ENCODE data around the gene UGT1A7.

UGT1A7 gene

DNA sequence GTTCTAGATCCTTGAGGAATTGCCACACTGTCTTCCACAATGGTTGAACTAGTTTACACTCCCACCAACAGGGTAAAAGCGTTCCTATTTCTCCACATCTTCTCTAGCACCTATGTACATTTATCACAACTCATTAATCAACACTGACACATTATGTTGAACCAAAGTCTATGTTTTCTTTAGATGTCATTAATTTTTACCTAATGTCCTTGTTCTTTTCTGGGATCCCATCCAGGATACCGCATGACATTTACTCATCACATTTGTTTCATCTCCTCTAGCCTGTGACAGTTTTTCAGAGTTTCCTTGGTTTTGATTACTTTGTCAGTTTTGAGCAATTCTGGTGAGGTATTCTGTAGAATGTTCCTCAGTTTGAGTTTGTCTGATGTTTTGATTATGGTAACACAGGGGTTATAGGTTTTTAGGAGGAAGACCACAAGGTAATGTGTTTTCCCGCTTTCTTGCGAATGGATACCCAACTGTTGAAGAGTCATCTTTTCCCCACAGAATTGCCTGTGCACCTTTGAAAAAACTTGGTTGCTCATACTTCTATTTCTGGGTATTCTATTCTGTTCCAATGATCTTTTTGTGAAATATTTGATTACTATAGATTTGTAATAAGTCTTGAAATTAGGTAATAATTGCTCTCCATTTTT lies 13.0 kb upstream of the UGT1A7 start:
- H3K4me1 Mint-ChIP-seq, result no peaks in the 10 kb centered on the region
- peaks cover 6% of the 10 kb centered on the region for H3K27me3 Mint-ChIP-seq (ENCODE audit: low read depth)
- peaks cover 10% of the 10 kb centered on the region for H3K9me3 Mint-ChIP-seq
- no peak overlapping the region for H3K27ac Mint-ChIP-seq
- no peaks in the 10 kb centered on the region for H3K36me3 Mint-ChIP-seq (ENCODE audit: low read depth)
- H3K4me3 Mint-ChIP-seq, result no peak overlapping the region
- TF ChIP-seq, protein P1, sequence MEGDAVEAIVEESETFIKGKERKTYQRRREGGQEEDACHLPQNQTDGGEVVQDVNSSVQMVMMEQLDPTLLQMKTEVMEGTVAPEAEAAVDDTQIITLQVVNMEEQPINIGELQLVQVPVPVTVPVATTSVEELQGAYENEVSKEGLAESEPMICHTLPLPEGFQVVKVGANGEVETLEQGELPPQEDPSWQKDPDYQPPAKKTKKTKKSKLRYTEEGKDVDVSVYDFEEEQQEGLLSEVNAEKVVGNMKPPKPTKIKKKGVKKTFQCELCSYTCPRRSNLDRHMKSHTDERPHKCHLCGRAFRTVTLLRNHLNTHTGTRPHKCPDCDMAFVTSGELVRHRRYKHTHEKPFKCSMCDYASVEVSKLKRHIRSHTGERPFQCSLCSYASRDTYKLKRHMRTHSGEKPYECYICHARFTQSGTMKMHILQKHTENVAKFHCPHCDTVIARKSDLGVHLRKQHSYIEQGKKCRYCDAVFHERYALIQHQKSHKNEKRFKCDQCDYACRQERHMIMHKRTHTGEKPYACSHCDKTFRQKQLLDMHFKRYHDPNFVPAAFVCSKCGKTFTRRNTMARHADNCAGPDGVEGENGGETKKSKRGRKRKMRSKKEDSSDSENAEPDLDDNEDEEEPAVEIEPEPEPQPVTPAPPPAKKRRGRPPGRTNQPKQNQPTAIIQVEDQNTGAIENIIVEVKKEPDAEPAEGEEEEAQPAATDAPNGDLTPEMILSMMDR (IDR thresholded peaks at IDR 0.05; ENCODE audit: unreplicated experiment in 3 of 3), result no peak

DNA sequence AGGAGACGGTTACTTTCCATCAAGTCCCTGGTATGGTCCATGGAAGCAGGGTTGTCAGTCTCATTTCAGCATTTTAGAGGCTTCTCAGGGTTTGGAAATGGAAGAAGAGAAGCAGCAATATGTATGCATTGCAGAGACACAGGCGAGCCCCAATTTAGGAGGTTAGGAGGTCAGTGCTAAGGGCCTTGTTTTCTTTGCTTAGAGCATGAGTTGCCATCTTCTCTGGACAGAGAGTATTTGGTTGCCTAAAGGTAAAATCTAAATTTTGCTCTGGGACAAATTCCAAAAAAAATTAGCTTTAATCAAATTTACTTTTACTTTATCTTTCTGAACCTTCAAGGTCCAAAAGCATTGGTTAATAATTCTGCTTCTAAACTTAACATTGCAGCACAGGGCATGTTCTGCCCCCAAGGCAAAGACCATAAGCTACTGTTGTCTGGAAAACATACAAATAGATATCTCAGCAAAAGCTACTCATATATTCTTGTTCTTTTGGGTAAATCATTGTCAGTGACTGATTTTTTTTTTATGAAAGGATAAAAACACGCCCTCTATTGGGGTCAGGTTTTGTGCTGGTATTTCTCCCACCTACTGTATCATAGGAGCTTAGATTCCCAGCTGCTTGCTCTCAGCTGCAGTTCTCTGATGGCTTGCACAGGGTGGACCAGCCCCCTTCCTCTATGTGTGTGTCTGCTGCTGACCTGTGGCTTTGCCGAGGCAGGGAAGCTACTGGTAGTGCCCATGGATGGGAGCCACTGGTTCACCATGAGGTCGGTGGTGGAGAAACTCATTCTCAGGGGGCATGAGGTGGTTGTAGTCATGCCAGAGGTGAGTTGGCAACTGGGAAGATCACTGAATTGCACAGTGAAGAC lies 10.2 kb upstream of the UGT1A7 start, which contains the start of gene UGT1A9:
UGT1A9 (plus strand) TSS at position 609 of the 872 bp plus-strand sequence; CDS start at position 646, 37 bp downstream.
- TF ChIP-seq, protein P1 (IDR thresholded peaks at IDR 0.05; ENCODE audit: unreplicated experiment in 3 of 3), result no peak
- H3K27ac Mint-ChIP-seq, result no peak within 1 kb of the TSS
- H3K4me3 Mint-ChIP-seq, result no peak within 1 kb of the TSS
- peaks cover 10% of the 10 kb centered on the region for H3K9me3 Mint-ChIP-seq
- H3K27me3 Mint-ChIP-seq (ENCODE audit: low read depth), result peaks cover 6% of the 10 kb centered on the region
- H3K36me3 Mint-ChIP-seq (ENCODE audit: low read depth), result no peaks in the 10 kb centered on the region
- peaks cover 6% of the 10 kb centered on the region for H3K4me1 Mint-ChIP-seq

DNA sequence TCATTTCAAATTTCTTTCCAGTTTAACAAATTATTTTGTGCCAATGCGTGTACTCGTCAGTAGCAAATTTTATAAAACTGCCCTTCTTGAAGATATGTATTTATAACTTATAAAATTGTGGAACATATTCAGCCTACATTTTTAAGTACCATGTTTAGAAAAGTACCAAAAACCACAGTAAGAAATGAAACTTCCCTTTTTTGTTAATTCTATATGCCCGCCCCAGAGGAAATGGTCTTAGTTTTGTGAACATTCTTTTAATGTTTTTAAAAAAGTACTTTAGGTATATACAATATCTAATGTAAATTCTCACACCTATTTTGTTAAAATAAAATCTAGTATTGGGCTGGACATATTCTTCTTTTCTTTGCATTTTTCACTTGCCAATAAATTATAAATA lies 8.8 kb upstream of the UGT1A7 start:
- Mint-ChIP-seq H3K27me3 (ENCODE audit: low read depth) (peaks cover 6% of the 10 kb centered on the region), H3K36me3 (ENCODE audit: low read depth) (no peaks in the 10 kb centered on the region), H3K9me3 (peaks cover 11% of the 10 kb centered on the region), H3K4me1 (peaks cover 6% of the 10 kb centered on the region), H3K27ac (no peak overlapping the region), H3K4me3 (no peak overlapping the region)
- TF ChIP-seq, protein P1 (IDR thresholded peaks at IDR 0.05; ENCODE audit: unreplicated experiment in 3 of 3), result no peak

DNA sequence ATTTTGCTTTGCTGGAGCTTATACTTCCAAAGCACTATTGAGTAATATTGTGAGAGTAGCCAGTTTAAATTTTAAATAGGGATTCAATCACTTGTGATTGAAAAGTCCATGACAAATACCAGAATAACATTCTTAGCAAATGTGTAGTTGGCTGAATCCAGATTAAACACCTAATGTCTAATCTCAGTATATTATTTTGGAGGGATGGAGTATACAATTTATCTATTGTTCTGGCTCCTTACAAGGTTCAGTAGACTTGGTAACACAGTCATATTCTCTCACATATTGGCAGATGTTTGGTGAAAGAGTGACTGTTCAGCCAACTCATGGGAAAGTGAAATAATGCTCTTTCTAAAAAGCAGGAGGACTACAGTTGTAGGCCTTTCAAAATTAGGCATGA lies 7.8 kb upstream of the UGT1A7 start:
- Mint-ChIP-seq H3K4me1 (peaks cover 6% of the 10 kb centered on the region), H3K4me3 (no peak overlapping the region), H3K27ac (no peak overlapping the region)

DNA sequence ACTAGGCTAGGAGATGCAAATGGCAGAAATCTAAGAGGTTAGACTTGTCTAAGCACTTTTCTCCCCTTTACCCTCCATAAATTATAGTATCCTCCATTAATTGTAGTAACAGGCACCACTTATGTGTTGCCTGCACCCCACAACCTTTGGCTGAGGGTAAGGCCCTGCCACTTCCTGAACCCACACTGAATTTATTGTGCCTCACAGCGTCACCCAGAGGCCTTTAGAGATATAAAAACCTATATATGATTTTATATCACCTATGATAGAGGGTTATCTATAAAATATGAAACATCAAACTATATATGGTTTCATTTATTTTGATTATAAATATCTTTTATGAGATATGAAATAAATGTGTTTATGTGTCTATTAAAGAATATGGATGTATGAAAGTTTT lies 7.4 kb upstream of the UGT1A7 start:
- no peaks in the 10 kb centered on the region for H3K27me3 Mint-ChIP-seq (ENCODE audit: low read depth)
- H3K4me1 Mint-ChIP-seq, result peaks cover 6% of the 10 kb centered on the region
- TF ChIP-seq, protein P1 (IDR thresholded peaks at IDR 0.05; ENCODE audit: unreplicated experiment in 3 of 3), result no peak
- no peak overlapping the region for H3K4me3 Mint-ChIP-seq
- no peak overlapping the region for H3K27ac Mint-ChIP-seq
- no peaks in the 10 kb centered on the region for H3K36me3 Mint-ChIP-seq (ENCODE audit: low read depth)
- H3K9me3 Mint-ChIP-seq, result peaks cover 3% of the 10 kb centered on the region

More for the DNA sequence above, 7.8 kb upstream of the UGT1A7 start:
- Mint-ChIP-seq H3K36me3 (ENCODE audit: low read depth) (no peaks in the 10 kb centered on the region), H3K27me3 (ENCODE audit: low read depth) (peaks cover under 1% of the 10 kb centered on the region), H3K9me3 (peaks cover 3% of the 10 kb centered on the region)
- TF ChIP-seq, protein P1 (IDR thresholded peaks at IDR 0.05; ENCODE audit: unreplicated experiment in 3 of 3), result no peak
